ENCODE measurements around the gene ZFAND3. TPM values are rescaled to one million over a fixed set of nuclear protein-coding genes. Genes with fewer than 3 reads are reported as not detected.
"Not testable (repeated sequence)": the region's sequence is repeated elsewhere in the genome, so short reads cannot be mapped to it uniquely, and the experiment has no call there.

Gene ZFAND3
- total and polyA plus RNA-seq, 10 donors = 9.3 to 63.7 (median 49.9) TPM

- 82 to 97% (median 92%) methylated on average over 6 of the region's 6 CpGs for WGBS, 5 donors
- TF ChIP-seq POLR2A (IDR thresholded peaks at IDR 0.05) (no peak), POLR2AphosphoS5 (IDR thresholded peaks at IDR 0.05) (no peak), CTCF (IDR thresholded peaks at IDR 0.05 in 8 of 11, conservative IDR thresholded peaks at IDR 0.05 in 3 of 11) (no peak)
- no peak overlapping the region for H3K27ac ChIP-seq
These were observed 226.3 kb downstream of the ZFAND3 start for GRCh38 chr6:38045701-38046305.

GRCh38 chr6:38047562-38047961, 228.0 kb downstream of the ZFAND3 start:
- H3K27me3 ChIP-seq (replicated peaks in 1 of 7) = no peaks in the 10 kb centered on the region
- intact Hi-C loops (cut with DNase I; ENCODE audit: low total_unique reads) = no loop called here
- H3K36me3 ChIP-seq = no peaks in the 10 kb centered on the region
- no peaks in the 10 kb centered on the region for H3K9me3 ChIP-seq
- no peak overlapping the region for H3K4me3 ChIP-seq
- H3K27ac ChIP-seq = no peak overlapping the region
- TF ChIP-seq POLR2A (IDR thresholded peaks at IDR 0.05) = no peak
- no peak for TF ChIP-seq CTCF (IDR thresholded peaks at IDR 0.05 in 8 of 11, conservative IDR thresholded peaks at IDR 0.05 in 3 of 11)
- no peak for TF ChIP-seq POLR2AphosphoS5 (IDR thresholded peaks at IDR 0.05)
- H3K4me1 ChIP-seq = peaks cover 0 to 5% (median 0%) of the 10 kb centered on the region in 6 donors
- no peak for DNase-seq
- 93 to 99% (median 95%) methylated on average over 4 of the region's 4 CpGs for WGBS, 5 donors

More at GRCh38 chr6:38045701-38046305, 226.3 kb downstream of the ZFAND3 start:
- intact Hi-C loops (cut with DNase I; ENCODE audit: low total_unique reads) = no loop called here
- Histone ChIP-seq H3K9me3 (no peaks in the 10 kb centered on the region), H3K27me3 (replicated peaks in 1 of 7) (no peaks in the 10 kb centered on the region), H3K4me1 (peaks cover 0 to 6% (median 0%) of the 10 kb centered on the region in 6 donors), H3K36me3 (no peaks in the 10 kb centered on the region), H3K4me3 (no peak overlapping the region)
- DNase-seq = no peak

GRCh38 chr6:38049861-38050397, 230.4 kb downstream of the ZFAND3 start:
- DNase-seq; H3K9me3 ChIP-seq; H3K4me3 ChIP-seq; H3K27me3 ChIP-seq (replicated peaks in 1 of 7); intact Hi-C loops (cut with DNase I; ENCODE audit: low total_unique reads); H3K36me3 ChIP-seq; H3K27ac ChIP-seq: not testable (repeated sequence)
- 93 to 94% (median 93%) methylated on average over 9 of the region's 9 CpGs for WGBS, 5 donors
- H3K4me1 ChIP-seq = peaks cover 0 to 12% (median 0%) of the 10 kb centered on the region in 6 donors

- Histone ChIP-seq H3K4me1 (peaks cover 0 to 12% (median 0%) of the 10 kb centered on the region in 6 donors), H3K27ac (no peak overlapping the region), H3K27me3 (replicated peaks in 1 of 7) (no peaks in the 10 kb centered on the region), H3K4me3 (no peak overlapping the region), H3K36me3 (no peaks in the 10 kb centered on the region), H3K9me3 (no peaks in the 10 kb centered on the region)
- WGBS, 5 donors = 79 to 92% (median 85%) methylated on average over 1 of the region's 1 CpG
- intact Hi-C loops (cut with DNase I; ENCODE audit: low total_unique reads) = no loop called here
- TF ChIP-seq CTCF (IDR thresholded peaks at IDR 0.05 in 8 of 11, conservative IDR thresholded peaks at IDR 0.05 in 3 of 11) = no peak
- TF ChIP-seq POLR2AphosphoS5 (IDR thresholded peaks at IDR 0.05) = no peak
- no peak for TF ChIP-seq POLR2A (IDR thresholded peaks at IDR 0.05)
- no peak for DNase-seq
These were observed 232.4 kb downstream of the ZFAND3 start for GRCh38 chr6:38051819-38052434.

All from spleen (tissue), 11 donors.